Kidney glomerular epithelial cell (primary cell): ENCODE measurements around the gene C16orf92.

ENCODE experiments used
- DNase-seq: peaks from one replicate; lab custom pipeline; 2025; lab: John Stamatoyannopoulos, UW

The C16orf92 gene

GRCh38 chr16:30022887-30023286, at the start of gene C16orf92:
Gene C16orf92, plus strand, starts transcription at chr16:30023198. Its CDS starts 143 bp downstream, at chr16:30023341.
- no peak for DNase-seq

GRCh38 chr16:29973384-29974246, 49.4 kb upstream of the C16orf92 start, which contains the start of gene TAOK2:
Gene TAOK2, plus strand, starts transcription at chr16:29973868. Its CDS starts 3,905 bp downstream, at chr16:29977773.
- DNase-seq: peak; percentile 94

GRCh38 chr16:29974291-29975133, 48.5 kb upstream of the C16orf92 start:
- no peak for DNase-seq

GRCh38 chr16:29975134-29975538, 47.9 kb upstream of the C16orf92 start:
- no peak for DNase-seq

GRCh38 chr16:29975811-29976511, 47.0 kb upstream of the C16orf92 start:
- no peak for DNase-seq

GRCh38 chr16:29977063-29977825, 45.8 kb upstream of the C16orf92 start:
- DNase-seq: no peak

- DNase-seq: no peak
These were observed 44.9 kb upstream of the C16orf92 start for GRCh38 chr16:29978081-29978480.

GRCh38 chr16:29978564-29979270, 44.3 kb upstream of the C16orf92 start:
- no peak for DNase-seq

- DNase-seq: no peak
These were observed 40.2 kb upstream of the C16orf92 start for GRCh38 chr16:29982560-29983419.

GRCh38 chr16:29983420-29984136, 39.4 kb upstream of the C16orf92 start:
- DNase-seq: no peak

- no peak for DNase-seq
These were observed 38.7 kb upstream of the C16orf92 start for GRCh38 chr16:29984137-29984763.

- DNase-seq: no peak
These were observed 38.2 kb upstream of the C16orf92 start for GRCh38 chr16:29984764-29985147.

GRCh38 chr16:29985271-29985811, 37.7 kb upstream of the C16orf92 start:
- no peak for DNase-seq

- DNase-seq: no peak
These were observed 36.8 kb upstream of the C16orf92 start for GRCh38 chr16:29986231-29986630.

GRCh38 chr16:29986931-29987330, 36.1 kb upstream of the C16orf92 start:
- no peak for DNase-seq

GRCh38 chr16:29987371-29988085, 35.5 kb upstream of the C16orf92 start:
- no peak for DNase-seq

GRCh38 chr16:29988346-29989075, 34.5 kb upstream of the C16orf92 start:
- no peak for DNase-seq
